Epidermal melanocyte (primary cell): ENCODE results near the gene EIF2S3B.

Experiments used
- DNase-seq: peaks from one replicate; pipeline ENCODE4 v3.0.0; 2011; ENCODE audit warnings: low spot score; ENCODE audit not compliant: insufficient read length

EIF2S3B gene

GRCh38 chr12:10554228-10554755 lies 48.6 kb downstream of the EIF2S3B start:
- no peak for DNase-seq

DNA sequence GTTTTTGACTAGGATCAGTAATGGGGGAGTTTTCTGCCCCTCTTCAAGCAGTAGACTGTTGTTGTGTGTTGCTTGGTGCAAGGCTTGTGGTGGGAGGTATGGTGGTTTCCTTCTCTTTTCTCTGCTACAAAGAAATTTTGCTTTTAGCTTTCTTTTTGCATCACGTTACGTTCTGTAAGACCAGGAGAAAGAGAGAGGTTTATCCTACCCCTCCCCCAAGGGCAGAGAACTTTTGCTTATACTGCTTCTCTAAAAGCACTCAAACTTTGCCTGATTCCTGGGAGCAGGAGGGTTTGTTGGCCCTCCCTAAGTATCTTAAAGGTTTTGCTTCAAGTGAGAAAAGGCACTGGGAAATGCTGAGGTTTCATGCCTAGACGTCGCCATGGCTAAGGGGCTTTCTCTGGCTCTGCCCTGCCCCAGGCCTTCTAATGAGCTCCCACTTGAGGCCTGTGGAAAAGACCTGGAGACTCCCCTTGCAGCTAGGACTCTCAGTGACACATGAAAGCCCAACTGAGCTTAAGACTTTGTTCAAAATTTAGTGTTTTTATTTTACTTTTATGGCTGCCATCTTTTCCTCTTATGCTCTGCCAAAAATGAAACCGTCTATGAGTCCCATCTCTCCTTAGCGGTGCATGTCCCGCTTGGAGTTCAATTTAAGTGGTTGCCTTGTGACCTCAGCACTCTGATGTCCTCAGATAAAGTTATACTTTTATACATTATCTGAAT lies 49.2 kb downstream of the EIF2S3B start:
- no peak for DNase-seq

GRCh38 chr12:10557329-10557728 lies 51.6 kb downstream of the EIF2S3B start:
- DNase-seq, result no peak

GRCh38 chr12:10557766-10558165 lies 52.1 kb downstream of the EIF2S3B start:
- no peak for DNase-seq
